IMR-90 (cell line): ENCODE data around the gene SLC5A7. TPM values are rescaled to one million over a fixed set of nuclear protein-coding genes. Genes with fewer than 3 reads are reported as not detected.
A peak's percentile ranks its signal among the peaks of the same experiment; 100 is the strongest.

Source experiments
- ATAC-seq: fragments of 200-7000 bp; cut with Tn5 transposase; 2 replicates; pipeline ENCODE4 v1.9.1; 2020; ENCODE audit warnings: low read depth, mild to moderate bottlenecking, moderate library complexity
- BruUV-seq: library from RNA; stranded (reverse); fragments of 400-500 nt; replicated peaks from 2 replicates; lab custom pipeline; 2021; lab: Mats Ljungman, UMichigan
- CTCF ChIA-PET: fragments of 300-600 bp; formaldehyde crosslinking; extraction: SDS; loops from one replicate; lab custom pipeline; 2021; ENCODE audit warnings: antibody characterized with exemption; lab: Yijun Ruan, JAX
- POLR2A ChIA-PET: fragments of 300-600 bp; sonication (Branson Sonifier 250); formaldehyde crosslinking; loops from one replicate; lab custom pipeline; 2022; ENCODE audit warnings: antibody characterized with exemption; ENCODE audit not compliant: unreplicated experiment; lab: Charles Lee
- DNase-seq: peaks from one replicate; pipeline ENCODE4 v3.0.0; 2013
- H2AFZ ChIP-seq: replicated peaks from 2 replicates; pipeline ENCODE3; 2013; ENCODE audit warnings: low read length, mild to moderate bottlenecking; ENCODE audit not compliant: poor library complexity
- H2AK5ac ChIP-seq: 2 replicates; pipeline ENCODE4 v1.6.1; 2013; ENCODE audit warnings: low read depth, low read length, inconsistent platforms
- H2AK9ac ChIP-seq: replicated peaks from 2 replicates; pipeline ENCODE3; 2013; ENCODE audit warnings: mild to moderate bottlenecking, low read depth, low read length, moderate library complexity; ENCODE audit not compliant: poor library complexity
- H2BK120ac ChIP-seq: 2 replicates; pipeline ENCODE4 v1.6.1; 2013; ENCODE audit warnings: low read depth, low read length, inconsistent platforms
- H2BK15ac ChIP-seq: 3 replicates; pipeline ENCODE4 v1.6.1; 2013; ENCODE audit warnings: low read depth, low read length, inconsistent platforms
- H2BK20ac ChIP-seq: 2 replicates; pipeline ENCODE4 v1.6.1; 2013; ENCODE audit warnings: low read depth, mild to moderate bottlenecking, inconsistent platforms, low read length, moderate library complexity
- H2BK5ac ChIP-seq: 2 replicates; pipeline ENCODE4 v1.6.1; 2013; ENCODE audit warnings: mild to moderate bottlenecking, low read depth, low read length, inconsistent platforms; ENCODE audit not compliant: poor library complexity, severe bottlenecking
- H3K14ac ChIP-seq: replicated peaks from 2 replicates; pipeline ENCODE4 v1.6.1; 2013; ENCODE audit warnings: low read depth, low read length, inconsistent platforms
- H3K18ac ChIP-seq: 2 replicates; pipeline ENCODE4 v1.6.1; 2013; ENCODE audit warnings: low read depth, low read length, control low read depth
- H3K23ac ChIP-seq: 2 replicates; pipeline ENCODE4 v1.6.1; 2013; ENCODE audit warnings: low read depth, low read length, inconsistent platforms
- H3K27ac ChIP-seq: 2 replicates; pipeline ENCODE4 v1.5.1; 2013; ENCODE audit warnings: mild to moderate bottlenecking, control low read depth, low read length; ENCODE audit not compliant: insufficient read depth
- H3K27me3 ChIP-seq: 2 replicates; pipeline ENCODE4 v1.6.1; 2013; ENCODE audit warnings: low read length; ENCODE audit not compliant: control insufficient read depth, insufficient read depth
- H3K36me3 ChIP-seq: 2 replicates; pipeline ENCODE4 v1.6.1; 2013; ENCODE audit warnings: low read length, mixed read lengths; ENCODE audit not compliant: control insufficient read depth, insufficient read depth
- H3K4ac ChIP-seq: 2 replicates; pipeline ENCODE4 v1.6.1; 2013; ENCODE audit warnings: low read depth, low read length, inconsistent platforms
- H3K4me1 ChIP-seq: 2 replicates; pipeline ENCODE4 v1.6.1; 2013; ENCODE audit warnings: low read length, mixed read lengths; ENCODE audit not compliant: control insufficient read depth, insufficient read depth
- H3K4me2 ChIP-seq: 2 replicates; pipeline ENCODE4 v1.6.1; 2013; ENCODE audit warnings: low read depth, mild to moderate bottlenecking, control low read depth, low read length, moderate library complexity
- H3K4me3 ChIP-seq: 2 replicates; pipeline ENCODE4 v1.5.1; 2013; ENCODE audit warnings: low read depth, mild to moderate bottlenecking, control low read depth, low read length, moderate library complexity; ENCODE audit not compliant: insufficient read depth
- H3K56ac ChIP-seq: 2 replicates; pipeline ENCODE4 v1.6.1; 2013; ENCODE audit warnings: low read length, inconsistent platforms; ENCODE audit not compliant: insufficient read depth; ENCODE audit errors: extremely low read depth
- H3K79me1 ChIP-seq, 2 experiments: 2 replicates each; pipeline ENCODE4 v1.6.1; 2013; ENCODE audit warnings: low read length in 2 of 2, inconsistent platforms in 1 of 2, low read depth in 1 of 2
- H3K9ac ChIP-seq: 2 replicates; pipeline ENCODE4 v1.6.1; 2013; ENCODE audit warnings: low read depth, low read length, control low read depth
- H3K9me1 ChIP-seq: 2 replicates; pipeline ENCODE4 v1.6.1; 2013; ENCODE audit warnings: low read length, inconsistent platforms; ENCODE audit not compliant: insufficient read depth
- H3K9me3 ChIP-seq: 2 replicates; pipeline ENCODE4 v1.6.1; 2013; ENCODE audit warnings: low read length; ENCODE audit not compliant: control insufficient read depth, insufficient read depth
- H4K20me1 ChIP-seq: 2 replicates; pipeline ENCODE4 v1.6.1; 2013; ENCODE audit warnings: low read length, inconsistent platforms; ENCODE audit not compliant: insufficient read depth
- H4K5ac ChIP-seq: 2 replicates; pipeline ENCODE4 v1.6.1; 2013; ENCODE audit warnings: mild to moderate bottlenecking, low read depth, low read length, control low read depth
- H4K8ac ChIP-seq, 2 experiments: 2 replicates each; pipeline ENCODE4 v1.6.1; 2013; ENCODE audit warnings: low read depth in 2 of 2, low read length in 2 of 2, control low read depth in 1 of 2, inconsistent platforms in 1 of 2
- H4K91ac ChIP-seq: 2 replicates; pipeline ENCODE4 v1.6.1; 2013; ENCODE audit warnings: low read depth, low read length, inconsistent platforms; ENCODE audit not compliant: insufficient read depth
- BHLHE40 ChIP-seq: fragments of 150-350 bp; IDR thresholded peaks from 2 replicates; pipeline ENCODE4 v1.6.1; 2016; ENCODE audit warnings: mild to moderate bottlenecking, low read depth, low read length
- FOS ChIP-seq: fragments of 150-350 bp; IDR thresholded peaks from 2 replicates; pipeline ENCODE4 v1.6.1; 2016; ENCODE audit warnings: low read depth, low read length
- MAFK ChIP-seq: IDR thresholded peaks from 2 replicates; pipeline ENCODE4 v1.6.1; 2012; ENCODE audit warnings: low read depth, low read length, improper control_type of control experiment
- RAD21 ChIP-seq: IDR thresholded peaks from 2 replicates; pipeline ENCODE4 v1.6.1; 2012; ENCODE audit warnings: low read length, improper control_type of control experiment
- RFX5 ChIP-seq: IDR thresholded peaks from 2 replicates; pipeline ENCODE4 v1.8.0; 2012; ENCODE audit warnings: low read depth, mild to moderate bottlenecking, low read length, moderate library complexity
- WGBS, 2 experiments: methylation state at CpG; one replicate each; pipeline versions ENCODE4 v1.1.5 to v1.1.7; 2013; ENCODE audit warnings: missing lambda C conversion rate in 2 of 2; ENCODE audit not compliant: insufficient read length in 1 of 2; ENCODE audit errors: extremely low coverage in 2 of 2; 5-methylcytosine and 5-hydroxymethylcytosine counted together
- dilution Hi-C: fragments of 300-500 bp; cut with HindIII; formaldehyde crosslinking; loops from one replicate; pipeline ENCODE4 v1.14.3; 2018; ENCODE audit warnings: low sequenced_read_pairs; ENCODE audit not compliant: unreplicated experiment
- in situ Hi-C: fragments of 300-500 bp; cut with MboI; formaldehyde crosslinking; loops from 3 replicates; pipeline ENCODE4 v1.14.3; 2019; ENCODE audit warnings: low sequenced_read_pairs, inconsistent platforms, mixed read lengths
- intact Hi-C: fragments of 100-400 bp; cut with micrococcal nuclease; formaldehyde crosslinking; loops from 2 replicates; pipeline ENCODE4 v1.10.0; 2022
- polyA plus RNA-seq, 3 experiments: library from polyadenylated mRNA; depleted of rRNA; stranded (reverse); fragments of >200 nt; gene quantifications; 2 replicates each; pipeline ENCODE4 v1.2.3, GENCODE V29; 2012; ENCODE audit warnings: low replicate concordance in 1 of 3
- total RNA-seq: library from RNA; depleted of rRNA; stranded (reverse); fragments of >200 nt; gene quantifications from 2 replicates; pipeline ENCODE4 v1.2.3, GENCODE V29; 2012

The SLC5A7 gene
- total and polyA plus RNA-seq, 2 of the 4 experiments (the other 2 are of a cell fraction) = not detected

GRCh38 chr2:108010912-108011591 is 24.7 kb downstream of the SLC5A7 start:
- no peak overlapping the region for H3K4ac ChIP-seq
- WGBS, 2 experiments = no CpG with 5 or more reads among the region's 2 CpGs
- no peak overlapping the region for H4K8ac ChIP-seq
- in situ Hi-C loops = no loop called here
- no TSS peak for BruUV-seq
- H3K18ac ChIP-seq = no peak overlapping the region
- H3K79me1 ChIP-seq = no peaks in the 10 kb centered on the region
- H2BK5ac ChIP-seq = no peak overlapping the region
- no peak overlapping the region for H4K91ac ChIP-seq
- no peaks in the 10 kb centered on the region for H3K9me1 ChIP-seq
- no peak overlapping the region for H2AK9ac ChIP-seq
- H3K56ac ChIP-seq = no peak overlapping the region
- intact Hi-C loops = no loop called here
- no peak overlapping the region for H4K5ac ChIP-seq
- no peak overlapping the region for H3K4me3 ChIP-seq
- no peak for TF ChIP-seq BHLHE40
- peak; percentile 64 for TF ChIP-seq MAFK
- no peak for TF ChIP-seq RFX5
- TF ChIP-seq FOS = no peak
- no peak for TF ChIP-seq RAD21
- no peaks in the 10 kb centered on the region for H3K4me1 ChIP-seq
- no peak overlapping the region for H3K4me2 ChIP-seq
- no peaks in the 10 kb centered on the region for H3K36me3 ChIP-seq
- no peak overlapping the region for H2BK120ac ChIP-seq
- H2BK20ac ChIP-seq = no peak overlapping the region
- H3K23ac ChIP-seq = no peak overlapping the region
- POLR2A ChIA-PET = no interaction called here
- H3K9ac ChIP-seq = no peak overlapping the region
- H2AFZ ChIP-seq = no peak overlapping the region
- no peak for DNase-seq
- H3K14ac ChIP-seq = no peak overlapping the region
- dilution Hi-C loops = no loop called here
- no peak overlapping the region for H3K27ac ChIP-seq
- H3K27me3 ChIP-seq = no peaks in the 10 kb centered on the region
- no peaks in the 10 kb centered on the region for H4K20me1 ChIP-seq
- no peak overlapping the region for H2AK5ac ChIP-seq
- CTCF ChIA-PET = no interaction called here
- no peaks in the 10 kb centered on the region for H3K9me3 ChIP-seq
- no peak overlapping the region for H2BK15ac ChIP-seq
- no peak for ATAC-seq
